ENCODE results near the gene STPG3.

STPG3 gene

GRCh38 chr9:137266162-137266527 lies 15.1 kb downstream of the STPG3 start:
- Histone ChIP-seq H3K9me3 (ENCODE audit: insufficient read depth, low read depth, low read length) (no peaks in the 10 kb centered on the region), H3K36me3 (ENCODE audit: insufficient read depth, low read length) (peaks cover 60% of the 10 kb centered on the region), H3K4me1 (ENCODE audit: insufficient read depth, low read length) (no peaks in the 10 kb centered on the region), H3K4me3 (ENCODE audit: low read length) (no peak overlapping the region), H3K9ac (ENCODE audit: low read depth, low read length) (no peak overlapping the region), H3K27me3 (ENCODE audit: insufficient read depth, low read length) (no peaks in the 10 kb centered on the region), H3K27ac (ENCODE audit: low read depth, low read length) (no peak overlapping the region)
- WGBS, result 95% methylated on average over 15 of the region's 15 CpGs

GRCh38 chr9:137266585-137267453 lies 15.7 kb downstream of the STPG3 start:
- H3K27ac ChIP-seq (ENCODE audit: low read depth, low read length), result no peak overlapping the region
- H3K27me3 ChIP-seq (ENCODE audit: insufficient read depth, low read length), result no peaks in the 10 kb centered on the region
- H3K9ac ChIP-seq (ENCODE audit: low read depth, low read length), result no peak overlapping the region
- H3K9me3 ChIP-seq (ENCODE audit: insufficient read depth, low read depth, low read length), result no peaks in the 10 kb centered on the region
- H3K4me3 ChIP-seq (ENCODE audit: low read length), result no peak overlapping the region
- peaks cover 60% of the 10 kb centered on the region for H3K36me3 ChIP-seq (ENCODE audit: insufficient read depth, low read length)
- no peaks in the 10 kb centered on the region for H3K4me1 ChIP-seq (ENCODE audit: insufficient read depth, low read length)
- WGBS, result 91% methylated on average over 34 of the region's 34 CpGs

- 93% methylated on average over 6 of the region's 6 CpGs for WGBS
- Histone ChIP-seq H3K4me3 (ENCODE audit: low read length) (no peak overlapping the region), H3K27ac (ENCODE audit: low read depth, low read length) (no peak overlapping the region), H3K27me3 (ENCODE audit: insufficient read depth, low read length) (no peaks in the 10 kb centered on the region), H3K9ac (ENCODE audit: low read depth, low read length) (no peak overlapping the region), H3K9me3 (ENCODE audit: insufficient read depth, low read depth, low read length) (no peaks in the 10 kb centered on the region), H3K4me1 (ENCODE audit: insufficient read depth, low read length) (no peaks in the 10 kb centered on the region), H3K36me3 (ENCODE audit: insufficient read depth, low read length) (peaks cover 65% of the 10 kb centered on the region)
Measured at GRCh38 chr9:137267933-137268355, 16.9 kb downstream of the STPG3 start.

GRCh38 chr9:137268538-137269201 lies 17.6 kb downstream of the STPG3 start:
- Histone ChIP-seq H3K27ac (ENCODE audit: low read depth, low read length) (no peak overlapping the region), H3K4me1 (ENCODE audit: insufficient read depth, low read length) (no peaks in the 10 kb centered on the region), H3K4me3 (ENCODE audit: low read length) (no peak overlapping the region), H3K9me3 (ENCODE audit: insufficient read depth, low read depth, low read length) (no peaks in the 10 kb centered on the region), H3K27me3 (ENCODE audit: insufficient read depth, low read length) (no peaks in the 10 kb centered on the region), H3K9ac (ENCODE audit: low read depth, low read length) (no peak overlapping the region), H3K36me3 (ENCODE audit: insufficient read depth, low read length) (peaks cover 60% of the 10 kb centered on the region)
- 90% methylated on average over 19 of the region's 19 CpGs for WGBS

- 98% methylated on average over 17 of the region's 17 CpGs for WGBS
- Histone ChIP-seq H3K9me3 (ENCODE audit: insufficient read depth, low read depth, low read length) (no peaks in the 10 kb centered on the region), H3K9ac (ENCODE audit: low read depth, low read length) (no peak overlapping the region), H3K4me3 (ENCODE audit: low read length) (no peak overlapping the region), H3K4me1 (ENCODE audit: insufficient read depth, low read length) (no peaks in the 10 kb centered on the region), H3K27ac (ENCODE audit: low read depth, low read length) (no peak overlapping the region), H3K36me3 (ENCODE audit: insufficient read depth, low read length) (peaks cover 54% of the 10 kb centered on the region), H3K27me3 (ENCODE audit: insufficient read depth, low read length) (no peaks in the 10 kb centered on the region)
Measured at GRCh38 chr9:137269231-137269772, 18.2 kb downstream of the STPG3 start.

GRCh38 chr9:137270929-137271695 lies 20.0 kb downstream of the STPG3 start:
- H3K4me1 ChIP-seq (ENCODE audit: insufficient read depth, low read length), result peaks cover 5% of the 10 kb centered on the region
- 94% methylated on average over 32 of the region's 32 CpGs for WGBS
- H3K36me3 ChIP-seq (ENCODE audit: insufficient read depth, low read length), result peaks cover 44% of the 10 kb centered on the region
- no peaks in the 10 kb centered on the region for H3K27me3 ChIP-seq (ENCODE audit: insufficient read depth, low read length)
- no peaks in the 10 kb centered on the region for H3K9me3 ChIP-seq (ENCODE audit: insufficient read depth, low read depth, low read length)
- no peak overlapping the region for H3K27ac ChIP-seq (ENCODE audit: low read depth, low read length)
- no peak overlapping the region for H3K9ac ChIP-seq (ENCODE audit: low read depth, low read length)
- no peak overlapping the region for H3K4me3 ChIP-seq (ENCODE audit: low read length)

- Histone ChIP-seq H3K4me1 (ENCODE audit: insufficient read depth, low read length) (peaks cover 11% of the 10 kb centered on the region), H3K9ac (ENCODE audit: low read depth, low read length) (no peak overlapping the region), H3K36me3 (ENCODE audit: insufficient read depth, low read length) (peaks cover 41% of the 10 kb centered on the region), H3K27ac (ENCODE audit: low read depth, low read length) (no peak overlapping the region), H3K4me3 (ENCODE audit: low read length) (no peak overlapping the region), H3K27me3 (ENCODE audit: insufficient read depth, low read length) (no peaks in the 10 kb centered on the region), H3K9me3 (ENCODE audit: insufficient read depth, low read depth, low read length) (no peaks in the 10 kb centered on the region)
- 76% methylated on average over 3 of the region's 3 CpGs for WGBS
Measured at GRCh38 chr9:137271696-137272076, 20.6 kb downstream of the STPG3 start.

- Histone ChIP-seq H3K9ac (ENCODE audit: low read depth, low read length) (no peak overlapping the region), H3K27ac (ENCODE audit: low read depth, low read length) (no peak overlapping the region), H3K4me1 (ENCODE audit: insufficient read depth, low read length) (peaks cover 19% of the 10 kb centered on the region), H3K9me3 (ENCODE audit: insufficient read depth, low read depth, low read length) (no peaks in the 10 kb centered on the region), H3K27me3 (ENCODE audit: insufficient read depth, low read length) (no peaks in the 10 kb centered on the region), H3K4me3 (ENCODE audit: low read length) (no peak overlapping the region), H3K36me3 (ENCODE audit: insufficient read depth, low read length) (peaks cover 34% of the 10 kb centered on the region)
- 92% methylated on average over 39 of the region's 39 CpGs for WGBS
Measured at GRCh38 chr9:137272241-137273094, 21.4 kb downstream of the STPG3 start.

DNA sequence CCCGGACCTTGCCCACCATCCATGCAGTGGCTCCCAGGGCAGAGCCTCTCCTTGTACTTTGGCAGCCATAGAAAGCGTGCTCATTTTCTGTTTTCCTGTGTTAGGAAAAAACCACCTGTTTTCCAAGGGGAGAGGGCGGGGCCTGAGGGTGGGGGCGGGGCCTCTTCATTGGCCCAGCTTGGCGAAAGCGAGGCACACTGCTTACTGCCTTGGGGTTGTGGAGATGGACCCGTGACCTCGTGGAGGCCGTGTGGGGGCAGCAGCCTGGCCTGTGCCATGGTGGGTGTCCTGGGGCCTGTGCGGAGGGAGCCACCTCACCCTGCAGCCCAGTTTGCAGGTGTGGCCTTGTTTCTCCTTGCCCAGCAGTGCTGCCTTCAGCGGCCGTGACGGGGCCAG lies 22.0 kb downstream of the STPG3 start:
- Histone ChIP-seq H3K9ac (ENCODE audit: low read depth, low read length) (no peak overlapping the region), H3K9me3 (ENCODE audit: insufficient read depth, low read depth, low read length) (no peaks in the 10 kb centered on the region), H3K27me3 (ENCODE audit: insufficient read depth, low read length) (no peaks in the 10 kb centered on the region), H3K4me3 (ENCODE audit: low read length) (no peak overlapping the region), H3K4me1 (ENCODE audit: insufficient read depth, low read length) (peaks cover 19% of the 10 kb centered on the region), H3K27ac (ENCODE audit: low read depth, low read length) (no peak overlapping the region), H3K36me3 (ENCODE audit: insufficient read depth, low read length) (peaks cover 29% of the 10 kb centered on the region)
- 88% methylated on average over 13 of the region's 13 CpGs for WGBS

DNA sequence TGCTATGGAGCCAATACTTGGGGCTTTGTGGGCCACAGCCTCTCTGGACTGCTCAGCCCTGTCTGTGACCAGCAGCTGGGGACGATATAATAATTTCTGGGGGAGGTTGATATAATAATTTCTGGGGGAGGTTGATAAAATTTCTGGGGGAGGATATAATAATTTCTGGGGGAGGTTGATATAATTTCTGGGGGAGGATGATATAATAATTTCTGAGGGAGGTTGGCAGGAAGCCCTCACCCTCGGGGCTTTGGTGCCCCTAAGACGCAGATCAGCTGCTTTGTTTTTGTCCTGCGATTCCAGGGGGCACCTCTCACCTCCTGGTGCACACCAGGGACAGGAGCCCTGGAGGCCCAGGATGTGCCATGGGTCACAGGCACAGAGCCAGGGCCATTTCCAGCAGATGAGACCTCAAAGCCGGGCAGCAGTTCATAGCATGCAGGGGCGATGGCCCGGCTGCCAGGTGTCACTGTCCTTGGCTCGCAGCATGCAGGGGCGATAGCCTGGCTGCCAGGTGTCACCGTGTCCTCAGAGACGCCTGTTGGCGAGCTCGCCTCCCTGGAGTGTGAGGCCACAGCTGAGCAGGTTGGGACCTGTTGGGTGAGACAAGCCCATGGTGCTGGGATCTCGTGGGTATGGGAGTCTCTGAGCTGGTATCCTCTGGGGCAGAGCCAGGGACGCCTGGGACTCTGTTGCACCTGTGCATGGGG lies 22.7 kb downstream of the STPG3 start:
- Histone ChIP-seq H3K9ac (ENCODE audit: low read depth, low read length) (no peak overlapping the region), H3K4me3 (ENCODE audit: low read length) (no peak overlapping the region), H3K27ac (ENCODE audit: low read depth, low read length) (no peak overlapping the region), H3K27me3 (ENCODE audit: insufficient read depth, low read length) (no peaks in the 10 kb centered on the region), H3K9me3 (ENCODE audit: insufficient read depth, low read depth, low read length) (no peaks in the 10 kb centered on the region), H3K36me3 (ENCODE audit: insufficient read depth, low read length) (peaks cover 24% of the 10 kb centered on the region), H3K4me1 (ENCODE audit: insufficient read depth, low read length) (peaks cover 19% of the 10 kb centered on the region)
- 90% methylated on average over 15 of the region's 15 CpGs for WGBS

All from HUES64 (cell line).